ENCODE measurements around the gene GMEB1. TPM values are rescaled to one million over a fixed set of nuclear protein-coding genes. Genes with fewer than 3 reads are reported as not detected.
"Not testable (repeated sequence)": the region's sequence is repeated elsewhere in the genome, so short reads cannot be mapped to it uniquely, and the experiment has no call there.

GMEB1 gene
- total RNA-seq: 10 to 100 TPM; 25.3 to 26.6 TPM

- Mint-ChIP-seq H3K4me3 (peak within 1 kb of the TSS; percentile 87), H3K9me3 (no peaks in the 10 kb centered on the region), H3K36me3 (peaks cover 4% of the 10 kb centered on the region), H3K27me3 (no peaks in the 10 kb centered on the region), H3K27ac (peak within 1 kb of the TSS; percentile 94), H3K4me1 (peaks cover 6% of the 10 kb centered on the region)
- peak; percentile 92 for DNase-seq
Observed at GRCh38 chr1:28668191-28668955, at the start of gene GMEB1. GMEB1 (plus strand) TSS chr1:28668784; CDS start chr1:28683613, 14,829 bp downstream.

- Mint-ChIP-seq H3K4me3 (no peak overlapping the region), H3K27me3 (no peaks in the 10 kb centered on the region), H3K36me3 (peaks cover 11% of the 10 kb centered on the region), H3K9me3 (no peaks in the 10 kb centered on the region), H3K27ac (no peak overlapping the region), H3K4me1 (peaks cover 18% of the 10 kb centered on the region)
- DNase-seq: no peak
Observed at GRCh38 chr1:28631713-28632112, 36.9 kb upstream of the GMEB1 start.

GRCh38 chr1:28632560-28632959 is 36.0 kb upstream of the GMEB1 start:
- Mint-ChIP-seq H3K27ac (no peak overlapping the region), H3K27me3 (no peaks in the 10 kb centered on the region), H3K9me3 (no peaks in the 10 kb centered on the region)

GRCh38 chr1:28640766-28641165 is 27.8 kb upstream of the GMEB1 start:
- Mint-ChIP-seq H3K36me3 (peaks cover 20% of the 10 kb centered on the region), H3K4me1 (peaks cover 41% of the 10 kb centered on the region), H3K4me3 (peak overlapping the region; percentile 100), H3K27me3 (no peaks in the 10 kb centered on the region), H3K27ac (no peak overlapping the region), H3K9me3 (no peaks in the 10 kb centered on the region)
- peak; percentile 23 for DNase-seq

More at GRCh38 chr1:28632560-28632959, 36.0 kb upstream of the GMEB1 start:
- peaks cover 21% of the 10 kb centered on the region for H3K4me1 Mint-ChIP-seq
- H3K36me3 Mint-ChIP-seq: peaks cover 11% of the 10 kb centered on the region
- H3K4me3 Mint-ChIP-seq: no peak overlapping the region
- DNase-seq: no peak

GRCh38 chr1:28642056-28642846 is 26.3 kb upstream of the GMEB1 start:
- H3K27me3 Mint-ChIP-seq: no peaks in the 10 kb centered on the region
- peak overlapping the region; percentile 99 for H3K27ac Mint-ChIP-seq
- peaks cover 17% of the 10 kb centered on the region for H3K36me3 Mint-ChIP-seq
- no peak for DNase-seq
- H3K4me3 Mint-ChIP-seq: peak overlapping the region; percentile 100
- H3K9me3 Mint-ChIP-seq: no peaks in the 10 kb centered on the region
- peaks cover 32% of the 10 kb centered on the region for H3K4me1 Mint-ChIP-seq

- Mint-ChIP-seq H3K4me1 (peaks cover 36% of the 10 kb centered on the region), H3K4me3 (peak within 1 kb of the TSS; percentile 100), H3K27me3 (no peaks in the 10 kb centered on the region), H3K9me3 (no peaks in the 10 kb centered on the region), H3K36me3 (peaks cover 17% of the 10 kb centered on the region), H3K27ac (peak within 1 kb of the TSS; percentile 99)
- DNase-seq: peak; percentile 90
Observed at GRCh38 chr1:28642847-28643635, 25.5 kb upstream of the GMEB1 start, which contains the start of gene TAF12. TAF12 (minus strand) TSS chr1:28643067; CDS start chr1:28622081, 20,986 bp downstream.

GRCh38 chr1:28644494-28644893 is 24.1 kb upstream of the GMEB1 start:
- Mint-ChIP-seq H3K27me3 (peaks cover 4% of the 10 kb centered on the region), H3K4me3 (peak overlapping the region; percentile 100), H3K27ac (peak overlapping the region; percentile 99), H3K9me3 (no peaks in the 10 kb centered on the region), H3K36me3 (peaks cover 17% of the 10 kb centered on the region), H3K4me1 (peaks cover 47% of the 10 kb centered on the region)
- no peak for DNase-seq

DNA sequence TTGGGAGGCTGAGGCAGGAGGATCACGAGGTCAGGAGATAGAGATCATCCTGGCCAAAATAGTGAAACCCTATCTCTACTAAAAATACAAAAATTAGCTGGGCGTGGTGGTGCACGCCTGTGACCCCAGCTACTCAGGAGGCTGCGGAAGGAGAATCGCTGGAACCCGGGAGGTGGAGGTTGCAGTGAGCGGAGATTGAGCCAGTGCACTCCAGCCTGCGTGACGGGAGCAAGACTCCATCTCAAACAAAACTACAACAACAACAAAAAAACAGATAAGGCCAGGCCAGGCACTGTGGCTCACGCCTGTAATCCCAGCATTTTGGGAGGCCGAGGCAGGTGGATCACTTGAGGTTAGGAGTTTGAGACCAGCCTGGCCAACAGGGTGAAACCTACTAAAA is 23.2 kb upstream of the GMEB1 start:
- H3K36me3 Mint-ChIP-seq: peaks cover 17% of the 10 kb centered on the region
- H3K27ac Mint-ChIP-seq, DNase-seq, H3K27me3 Mint-ChIP-seq, H3K4me3 Mint-ChIP-seq, H3K9me3 Mint-ChIP-seq: not testable (repeated sequence)
- peaks cover 39% of the 10 kb centered on the region for H3K4me1 Mint-ChIP-seq

DNA sequence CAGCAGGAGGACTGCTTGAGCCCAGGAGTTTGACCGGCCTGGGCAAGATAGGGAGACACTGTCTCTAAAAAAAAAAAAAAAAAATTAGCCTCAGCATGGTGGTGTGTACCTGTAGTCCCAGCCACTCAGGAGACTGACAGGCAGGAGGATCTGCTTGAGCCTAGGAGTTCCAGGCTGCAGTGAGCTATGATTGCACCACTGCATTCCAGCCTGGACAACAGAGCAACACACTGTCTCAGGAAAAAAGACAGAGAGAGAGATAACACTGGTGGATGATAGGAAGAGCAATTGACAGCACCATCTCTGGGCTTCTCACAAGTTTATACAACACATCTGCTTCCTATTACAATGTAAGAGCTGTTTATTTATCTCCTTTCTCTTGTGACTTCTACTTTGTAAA is 22.5 kb upstream of the GMEB1 start:
- peaks cover 4% of the 10 kb centered on the region for H3K27me3 Mint-ChIP-seq
- H3K4me3 Mint-ChIP-seq: no peak overlapping the region
- H3K9me3 Mint-ChIP-seq: no peaks in the 10 kb centered on the region
- peak overlapping the region; percentile 61 for H3K27ac Mint-ChIP-seq
- DNase-seq: no peak
- H3K36me3 Mint-ChIP-seq: peaks cover 17% of the 10 kb centered on the region
- H3K4me1 Mint-ChIP-seq: peaks cover 33% of the 10 kb centered on the region

DNA sequence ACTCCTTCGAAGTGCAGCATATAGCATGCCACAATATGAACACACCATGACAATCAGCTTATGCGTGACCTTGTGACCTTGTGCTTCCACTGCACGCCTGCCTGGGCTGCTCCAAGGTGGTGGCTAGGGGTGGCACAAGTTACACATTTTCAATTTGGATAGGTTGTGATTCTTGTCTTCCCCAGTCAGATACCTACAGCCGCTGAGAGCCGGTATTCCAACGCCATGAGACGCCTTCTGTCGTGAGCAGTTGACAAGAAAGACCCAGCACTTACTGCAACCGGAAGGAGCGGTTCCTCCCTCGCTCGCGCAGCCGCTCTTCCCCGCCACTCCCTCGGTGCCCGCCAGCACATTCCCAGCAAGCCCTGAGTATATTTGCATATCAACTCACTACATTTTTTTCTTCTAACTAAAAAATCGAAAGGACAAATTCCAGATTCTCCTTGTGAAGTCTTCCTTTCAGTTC is 20.5 kb upstream of the GMEB1 start:
- H3K4me3 Mint-ChIP-seq: peak overlapping the region; percentile 86
- DNase-seq: peak; percentile 91
- peaks cover 4% of the 10 kb centered on the region for H3K27me3 Mint-ChIP-seq
- peaks cover 11% of the 10 kb centered on the region for H3K36me3 Mint-ChIP-seq
- H3K4me1 Mint-ChIP-seq: peaks cover 27% of the 10 kb centered on the region
- H3K27ac Mint-ChIP-seq: peak overlapping the region; percentile 99
- H3K9me3 Mint-ChIP-seq: no peaks in the 10 kb centered on the region

DNA sequence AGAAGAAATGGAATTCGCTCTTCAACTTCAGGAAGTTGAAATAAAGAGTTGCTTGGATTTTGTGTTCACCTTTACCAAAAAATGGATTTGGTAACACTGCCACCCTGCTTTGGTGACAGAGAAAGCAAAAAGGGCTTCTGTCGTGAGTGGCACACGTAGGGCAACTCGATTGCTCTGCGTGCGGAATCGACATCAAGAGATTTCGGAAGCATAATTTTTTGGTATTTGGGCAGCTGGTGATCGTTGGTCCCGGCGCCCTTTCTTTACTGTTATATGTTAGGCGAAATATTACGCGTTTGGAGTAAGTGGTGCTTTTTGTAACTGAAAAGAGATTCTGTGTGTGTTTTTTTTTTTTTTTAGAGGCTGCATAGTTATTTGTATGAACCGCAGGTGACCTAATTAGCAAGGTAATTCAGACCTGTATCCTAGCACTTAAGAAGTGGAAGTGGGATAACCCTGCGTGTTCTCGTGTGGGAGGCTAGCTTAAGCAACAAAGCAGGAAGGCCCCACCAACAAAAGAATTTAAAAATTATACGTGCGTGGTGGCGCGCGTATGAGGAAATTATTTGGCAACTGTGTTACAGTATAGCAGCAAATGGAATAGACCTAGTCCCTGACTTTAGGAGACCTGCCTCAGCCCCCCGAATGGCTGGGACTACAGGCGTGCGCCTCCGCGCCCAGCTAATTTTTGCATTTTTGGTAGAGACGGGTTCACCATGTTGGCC is 19.9 kb upstream of the GMEB1 start, which contains the start of gene RNU11:
RNU11 (plus strand) TSS at position 127 of the 725 bp plus-strand sequence.
- Mint-ChIP-seq H3K27ac (peak within 1 kb of the TSS; percentile 99), H3K4me3 (peak within 1 kb of the TSS; percentile 86), H3K36me3 (peaks cover 5% of the 10 kb centered on the region), H3K27me3 (peaks cover 4% of the 10 kb centered on the region), H3K4me1 (peaks cover 27% of the 10 kb centered on the region), H3K9me3 (no peaks in the 10 kb centered on the region)
- peak; percentile 83 for DNase-seq

GRCh38 chr1:28653063-28653462 is 15.5 kb upstream of the GMEB1 start:
- not testable (repeated sequence) for H3K9me3 Mint-ChIP-seq, DNase-seq, H3K27me3 Mint-ChIP-seq, H3K27ac Mint-ChIP-seq, H3K4me3 Mint-ChIP-seq, H3K36me3 Mint-ChIP-seq
- peaks cover 11% of the 10 kb centered on the region for H3K4me1 Mint-ChIP-seq

GRCh38 chr1:28653870-28654269 is 14.7 kb upstream of the GMEB1 start:
- H3K36me3 Mint-ChIP-seq, H3K4me3 Mint-ChIP-seq, H3K27ac Mint-ChIP-seq, H3K9me3 Mint-ChIP-seq, H3K27me3 Mint-ChIP-seq, DNase-seq, H3K4me1 Mint-ChIP-seq: not testable (repeated sequence)
